ENCODE results near the gene PIGU. TPM values are rescaled to one million over a fixed set of nuclear protein-coding genes. Genes with fewer than 3 reads are reported as not detected.
"Not testable (repeated sequence)": the region's sequence is repeated elsewhere in the genome, so short reads cannot be mapped to it uniquely, and the experiment has no call there.

PIGU gene
- total RNA-seq, 1 experiment from 2014 or later, result 32.1 TPM

GRCh38 chr20:34675993-34676641 lies 775 bp downstream of the PIGU start:
- in situ Hi-C loops (cut with HindIII; ENCODE audit: low pct_unique_long_range_greater_than_20kb, low sequenced_read_pairs), result no loop called here
- DNase-seq (ENCODE audit: low read depth, low spot score), result no peak

DNA sequence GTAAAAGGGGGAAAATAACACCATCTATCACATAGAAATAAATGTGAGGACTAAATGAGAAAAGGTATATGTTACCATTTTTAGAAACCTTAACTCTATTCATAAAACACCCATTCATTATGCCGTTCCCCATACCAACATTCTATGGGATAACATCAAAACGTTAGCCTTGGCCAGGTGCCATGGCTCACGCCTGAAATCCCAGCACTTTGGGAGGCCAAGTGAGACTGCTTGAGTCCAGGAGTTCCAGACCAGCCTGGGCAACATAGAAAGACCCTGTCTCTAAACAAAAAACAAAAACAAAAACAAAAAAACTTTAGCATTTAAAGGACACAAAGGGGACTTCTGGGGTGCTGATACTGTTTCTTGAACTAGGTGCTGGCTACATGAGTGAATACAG lies 1.3 kb downstream of the PIGU start:
- in situ Hi-C loops (cut with HindIII; ENCODE audit: low pct_unique_long_range_greater_than_20kb, low sequenced_read_pairs), result no loop called here

GRCh38 chr20:34673412-34673811 lies 3.5 kb downstream of the PIGU start:
- no peak for DNase-seq (ENCODE audit: low read depth, low spot score)
- in situ Hi-C loops (cut with HindIII; ENCODE audit: low pct_unique_long_range_greater_than_20kb, low sequenced_read_pairs), result no loop called here

More for the DNA sequence above, 1.3 kb downstream of the PIGU start:
- no peak for DNase-seq (ENCODE audit: low read depth, low spot score)

- in situ Hi-C loops (cut with HindIII; ENCODE audit: low pct_unique_long_range_greater_than_20kb, low sequenced_read_pairs), result no loop called here
- no peak for DNase-seq (ENCODE audit: low read depth, low spot score)
Observed at GRCh38 chr20:34669094-34669493, 7.8 kb downstream of the PIGU start.

- in situ Hi-C loops (cut with HindIII; ENCODE audit: low pct_unique_long_range_greater_than_20kb, low sequenced_read_pairs), result not testable (repeated sequence)
Observed at GRCh38 chr20:34664751-34665150, 12.1 kb downstream of the PIGU start.

DNA sequence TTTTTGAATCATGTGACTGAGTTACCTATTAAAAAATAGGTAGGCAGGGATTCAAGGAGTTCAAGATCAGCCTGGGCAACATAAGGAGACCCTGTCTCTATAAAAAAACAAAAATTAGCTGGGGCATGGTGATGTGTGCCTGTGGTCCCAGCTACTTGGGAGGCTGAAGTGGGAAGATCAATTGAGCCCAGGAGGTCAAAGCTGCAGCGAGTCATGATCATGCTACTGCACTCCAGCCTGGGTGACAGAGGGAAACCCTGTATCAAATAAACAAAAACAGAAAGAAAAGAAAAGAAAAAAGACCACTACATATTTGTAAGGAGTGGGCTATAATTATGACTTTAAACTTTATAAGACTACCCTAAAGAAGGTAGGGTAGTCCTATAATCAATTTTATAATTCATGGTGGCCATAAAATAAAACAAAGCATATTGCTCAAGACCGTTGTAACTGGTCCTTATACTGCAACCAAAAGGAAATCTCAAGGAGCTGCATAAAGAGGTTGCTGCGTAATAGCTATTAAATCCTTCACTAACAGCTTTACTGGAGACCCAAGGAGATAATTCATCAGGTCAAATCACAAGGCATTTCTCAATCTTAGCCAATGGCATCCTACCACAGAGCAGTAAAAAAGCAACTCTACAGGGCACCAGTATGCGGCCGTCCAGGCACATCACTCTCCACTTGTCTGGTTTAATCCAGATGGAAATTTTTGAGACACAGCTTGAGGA lies 13.5 kb downstream of the PIGU start:
- DNase-seq (ENCODE audit: low read depth, low spot score), result no peak
- in situ Hi-C loops (cut with HindIII; ENCODE audit: low pct_unique_long_range_greater_than_20kb, low sequenced_read_pairs), result no loop called here

More at GRCh38 chr20:34664751-34665150, 12.1 kb downstream of the PIGU start:
- not testable (repeated sequence) for DNase-seq (ENCODE audit: low read depth, low spot score)

- DNase-seq (ENCODE audit: low read depth, low spot score), result not testable (repeated sequence)
Observed at GRCh38 chr20:34661811-34662210, 15.1 kb downstream of the PIGU start.

GRCh38 chr20:34658654-34659053 lies 18.2 kb downstream of the PIGU start:
- in situ Hi-C loops (cut with HindIII; ENCODE audit: low pct_unique_long_range_greater_than_20kb, low sequenced_read_pairs); DNase-seq (ENCODE audit: low read depth, low spot score): not testable (repeated sequence)

More at GRCh38 chr20:34661811-34662210, 15.1 kb downstream of the PIGU start:
- in situ Hi-C loops (cut with HindIII; ENCODE audit: low pct_unique_long_range_greater_than_20kb, low sequenced_read_pairs), result not testable (repeated sequence)

DNA sequence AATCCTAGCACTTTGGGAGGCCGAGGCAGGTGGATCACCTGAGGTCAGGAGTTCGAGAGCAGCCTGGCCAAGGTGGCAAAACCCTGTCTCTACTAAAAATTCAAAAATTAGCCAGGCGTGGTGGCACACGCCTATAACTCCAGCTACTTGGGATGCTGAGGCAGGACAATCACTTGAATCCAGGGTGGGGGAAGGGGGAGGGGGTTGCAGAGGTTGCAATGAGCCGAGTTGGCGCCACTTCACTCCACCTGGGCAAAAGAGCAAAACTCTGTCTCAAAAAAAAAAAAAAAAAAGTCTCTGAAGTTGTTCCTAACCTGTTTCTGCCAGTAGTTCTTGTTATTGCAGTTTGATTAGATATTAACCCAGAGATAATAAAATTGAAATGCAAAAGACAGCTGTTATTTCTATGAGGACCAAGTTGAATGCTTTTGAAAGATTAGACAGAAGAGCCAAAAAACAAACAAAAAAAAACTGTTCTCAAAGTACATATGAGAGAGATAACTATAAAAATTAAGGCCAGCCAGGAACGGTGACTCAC lies 22.6 kb downstream of the PIGU start:
- DNase-seq (ENCODE audit: low read depth, low spot score), result no peak

DNA sequence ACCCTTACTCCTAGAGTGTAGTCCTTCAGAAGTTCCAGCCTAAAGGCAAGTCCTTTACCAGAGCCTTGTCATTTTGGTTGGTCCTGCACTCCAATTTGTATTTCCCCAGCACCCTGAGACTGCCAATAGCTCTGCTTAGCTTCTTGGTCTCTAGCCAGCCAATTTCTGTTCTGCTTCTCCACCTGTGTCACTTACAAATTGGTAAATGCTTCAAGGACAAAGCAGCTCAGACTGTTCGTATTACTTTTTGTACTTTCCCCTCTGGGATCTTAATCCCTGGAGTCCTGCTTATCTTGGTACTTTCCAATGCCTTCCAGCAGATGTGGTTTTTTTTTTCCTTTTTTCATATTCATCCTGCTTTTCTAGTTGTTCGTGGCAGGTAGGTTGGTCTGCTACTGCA lies 25.7 kb downstream of the PIGU start:
- in situ Hi-C loops (cut with HindIII; ENCODE audit: low pct_unique_long_range_greater_than_20kb, low sequenced_read_pairs), result no loop called here
- no peak for DNase-seq (ENCODE audit: low read depth, low spot score)

More for the DNA sequence above, 22.6 kb downstream of the PIGU start:
- in situ Hi-C loops (cut with HindIII; ENCODE audit: low pct_unique_long_range_greater_than_20kb, low sequenced_read_pairs), result no loop called here

GRCh38 chr20:34647737-34648136 lies 29.2 kb downstream of the PIGU start:
- DNase-seq (ENCODE audit: low read depth, low spot score), result no peak
- in situ Hi-C loops (cut with HindIII; ENCODE audit: low pct_unique_long_range_greater_than_20kb, low sequenced_read_pairs), result no loop called here

GRCh38 chr20:34644951-34645350 lies 31.9 kb downstream of the PIGU start:
- no peak for DNase-seq (ENCODE audit: low read depth, low spot score)
- in situ Hi-C loops (cut with HindIII; ENCODE audit: low pct_unique_long_range_greater_than_20kb, low sequenced_read_pairs), result no loop called here

DNA sequence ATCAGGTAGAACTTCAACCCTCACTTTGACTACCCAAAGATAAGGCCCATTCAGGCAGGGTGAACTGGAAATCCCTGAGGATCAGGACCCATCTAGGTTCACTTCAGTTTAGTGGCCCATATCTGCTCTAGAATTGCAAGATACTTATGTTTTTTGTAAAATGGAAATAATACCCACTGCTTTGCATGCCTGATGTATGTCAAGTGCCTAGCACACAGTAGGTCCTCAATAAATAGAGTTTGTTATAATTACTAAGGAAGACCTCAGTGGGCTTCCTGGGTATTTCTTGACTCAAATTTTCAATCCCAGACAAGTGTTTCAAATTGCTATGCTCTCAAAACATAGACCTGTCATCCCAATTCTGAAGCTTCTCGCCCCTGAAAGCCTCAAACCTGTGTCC lies 32.5 kb downstream of the PIGU start:
- no peak for DNase-seq (ENCODE audit: low read depth, low spot score)
- in situ Hi-C loops (cut with HindIII; ENCODE audit: low pct_unique_long_range_greater_than_20kb, low sequenced_read_pairs), result no loop called here

GRCh38 chr20:34643928-34644327 lies 33.0 kb downstream of the PIGU start:
- DNase-seq (ENCODE audit: low read depth, low spot score), result no peak
- in situ Hi-C loops (cut with HindIII; ENCODE audit: low pct_unique_long_range_greater_than_20kb, low sequenced_read_pairs), result no loop called here

DNA sequence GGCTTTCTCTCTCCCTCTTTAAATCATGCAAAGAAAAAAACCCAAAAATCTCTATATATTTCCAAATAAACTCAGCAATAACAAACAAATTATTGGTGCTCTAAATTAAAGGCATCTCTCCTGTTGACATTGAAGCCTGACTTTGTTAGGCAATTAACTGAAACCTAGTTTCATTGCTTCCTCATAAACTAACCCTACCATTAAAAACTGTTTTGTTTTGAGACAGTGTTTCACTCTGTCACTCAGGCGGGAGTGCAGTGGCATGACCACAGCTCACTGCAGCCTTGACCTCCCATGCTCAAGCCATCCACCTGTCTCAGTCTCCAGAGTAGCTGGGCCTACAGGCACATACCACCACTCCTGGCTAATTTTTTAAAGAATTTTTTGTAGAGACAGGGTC lies 34.9 kb downstream of the PIGU start:
- in situ Hi-C loops (cut with HindIII; ENCODE audit: low pct_unique_long_range_greater_than_20kb, low sequenced_read_pairs), result no loop called here
- no peak for DNase-seq (ENCODE audit: low read depth, low spot score)

DNA sequence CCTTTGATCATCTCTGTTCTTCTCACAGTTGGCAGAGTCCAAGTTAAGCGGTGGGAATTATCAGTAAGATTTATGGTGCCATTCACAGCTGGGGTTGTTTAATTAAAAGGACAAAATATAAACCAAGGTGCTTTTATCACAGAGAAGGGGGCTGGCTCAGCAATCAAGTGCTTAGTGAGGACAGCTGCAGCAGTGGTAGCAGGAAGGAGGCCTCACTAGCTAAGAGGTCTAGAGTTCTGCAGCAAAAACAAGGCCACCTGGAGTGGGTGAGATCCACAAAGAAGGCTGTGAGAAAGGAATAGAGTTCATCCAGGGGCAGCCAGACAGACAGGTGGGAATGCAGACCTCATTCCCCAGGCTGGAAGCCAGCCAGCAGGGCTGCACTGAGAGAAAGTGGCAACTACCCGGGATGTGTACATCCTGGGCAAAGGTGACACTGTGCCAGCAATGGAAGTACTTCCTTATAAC lies 37.1 kb downstream of the PIGU start:
- in situ Hi-C loops (cut with HindIII; ENCODE audit: low pct_unique_long_range_greater_than_20kb, low sequenced_read_pairs), result no loop called here
- DNase-seq (ENCODE audit: low read depth, low spot score), result no peak

- in situ Hi-C loops (cut with HindIII; ENCODE audit: low pct_unique_long_range_greater_than_20kb, low sequenced_read_pairs), result no loop called here
Observed at GRCh38 chr20:34638532-34638931, 38.4 kb downstream of the PIGU start.

GRCh38 chr20:34638039-34638292 lies 38.9 kb downstream of the PIGU start:
- in situ Hi-C loops (cut with HindIII; ENCODE audit: low pct_unique_long_range_greater_than_20kb, low sequenced_read_pairs), result no loop called here

More at GRCh38 chr20:34638532-34638931, 38.4 kb downstream of the PIGU start:
- no peak for DNase-seq (ENCODE audit: low read depth, low spot score)

More at GRCh38 chr20:34638039-34638292, 38.9 kb downstream of the PIGU start:
- no peak for DNase-seq (ENCODE audit: low read depth, low spot score)
